ENCODE results near the gene CELF4.

DNA sequence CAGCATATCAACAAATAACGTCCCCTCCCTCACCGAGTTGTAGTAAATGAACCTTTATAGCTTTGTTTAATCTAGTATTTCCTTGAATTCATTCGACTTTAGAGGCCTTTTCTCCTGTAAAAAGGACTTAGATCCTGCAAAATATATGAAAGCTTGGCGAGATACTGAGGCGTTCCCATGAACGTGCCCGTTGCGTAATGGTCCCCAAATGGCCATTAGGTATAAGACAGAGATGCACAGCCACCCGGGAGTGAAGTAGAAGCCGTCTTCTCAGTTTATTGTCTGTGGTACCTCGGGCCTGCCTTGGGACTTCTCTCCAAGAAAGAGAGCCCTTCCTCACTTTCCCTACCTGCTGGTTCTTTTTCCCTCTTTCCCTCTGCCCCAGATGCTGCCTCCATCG lies 310.6 kb downstream of the CELF4 start:
- TF ChIP-seq NFIC (IDR thresholded peaks at IDR 0.05) (no peak), RAD21 (IDR thresholded peaks at IDR 0.05; ENCODE audit: low read depth) (no peak), TEAD4 (IDR thresholded peaks at IDR 0.05) (no peak)
- TF ChIP-seq, protein P1, sequence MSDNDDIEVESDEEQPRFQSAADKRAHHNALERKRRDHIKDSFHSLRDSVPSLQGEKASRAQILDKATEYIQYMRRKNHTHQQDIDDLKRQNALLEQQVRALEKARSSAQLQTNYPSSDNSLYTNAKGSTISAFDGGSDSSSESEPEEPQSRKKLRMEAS (IDR thresholded peaks at IDR 0.05), result no peak

Measured in Ishikawa (cell line).